Right ventricle myocardium superior (tissue), 1 donor: ENCODE results near the gene VWA7. TPM values are rescaled to one million over a fixed set of nuclear protein-coding genes. Genes with fewer than 3 reads are reported as not detected.
A peak's percentile ranks its signal among the peaks of the same experiment; 100 is the strongest.

ENCODE experiments used
- ATAC-seq: fragments of 200-7000 bp; cut with Tn5 transposase; one replicate; pipeline ENCODE4 v1.9.1; 2020; ENCODE audit warnings: mild to moderate bottlenecking; ENCODE audit not compliant: poor library complexity
- DNase-seq: peaks from one replicate; pipeline ENCODE4 v3.0.0-alpha.2; 2020
- intact Hi-C: fragments of 100-400 bp; cut with DNase I; formaldehyde crosslinking; loops from one replicate; pipeline ENCODE4 v1.11.2; 2022
- total RNA-seq: library from RNA; stranded (reverse); fragmentation: NEBNext Ultra II Directional; extraction: Animal tissue kit (Norgen Biotek cat#: 25700); gene quantifications from one replicate; pipeline ENCODE4 v1.2.1, GENCODE V29; 2021
- donor health status: DM: no; HTN: yes; CAD: no; lungs with severe emphysema.

VWA7 gene
- total RNA-seq, 1 donor from 2014 or later: 9.5 TPM

GRCh38 chr6:31781244-31782125 lies 4.4 kb upstream of the VWA7 start:
- intact Hi-C loops: no loop called here
- no peak for DNase-seq
- ATAC-seq: no peak

GRCh38 chr6:31780507-31781243 lies 3.5 kb upstream of the VWA7 start:
- intact Hi-C loops: no loop called here
- ATAC-seq (no peak), DNase-seq (no peak)

GRCh38 chr6:31779908-31780307 lies 2.8 kb upstream of the VWA7 start:
- intact Hi-C loops: loop anchor here (10.0 kb wide), 1 partner anchor 95 kb away; the partner anchor contains the start of gene LY6G5C
- DNase-seq: no peak
- no peak for ATAC-seq

GRCh38 chr6:31778999-31779885 lies 2.1 kb upstream of the VWA7 start:
- DNase-seq (no peak), ATAC-seq (no peak)
- intact Hi-C loops: loop anchor here (10.0 kb wide), 1 partner anchor 94 kb away; the partner anchor contains the start of gene LY6G5C

- intact Hi-C loops: loop anchor here (10.0 kb wide), 1 partner anchor 93 kb away; the partner anchor contains the start of gene LY6G5C
- ATAC-seq: no peak
- DNase-seq: no peak
These were observed 1.1 kb upstream of the VWA7 start for GRCh38 chr6:31778193-31778592.

GRCh38 chr6:31777667-31778050 lies 531 bp upstream of the VWA7 start:
- intact Hi-C loops: loop anchor here (10.0 kb wide), 1 partner anchor 93 kb away; the partner anchor contains the start of gene LY6G5C
- ATAC-seq (no peak), DNase-seq (no peak)

GRCh38 chr6:31776485-31776988 lies 591 bp downstream of the VWA7 start:
- intact Hi-C loops: loop anchor here (10.0 kb wide), 1 partner anchor 92 kb away; the partner anchor contains the start of gene LY6G5C
- peak; percentile 23 for ATAC-seq
- no peak for DNase-seq

GRCh38 chr6:31775633-31776484 lies 1.3 kb downstream of the VWA7 start:
- ATAC-seq (no peak), DNase-seq (no peak)
- intact Hi-C loops: loop anchor here (10.0 kb wide), 1 partner anchor 91 kb away; the partner anchor contains the start of gene LY6G5C

- no peak for ATAC-seq
- intact Hi-C loops: loop anchor here (10.0 kb wide), 1 partner anchor 90 kb away; the partner anchor contains the start of gene LY6G5C
- DNase-seq: no peak
These were observed 1.9 kb downstream of the VWA7 start for GRCh38 chr6:31775184-31775583.

- intact Hi-C loops: loop anchor here (5.0 to 10.0 kb wide), 2 partner anchors 60 to 87 kb away; partner anchors contain the start of gene LY6G5C
- no peak for DNase-seq
These were observed 5.2 kb downstream of the VWA7 start for GRCh38 chr6:31771992-31772358.

GRCh38 chr6:31770860-31771259 lies 6.3 kb downstream of the VWA7 start:
- no peak for ATAC-seq
- intact Hi-C loops: loop anchor here (5.0 to 10.0 kb wide), 2 partner anchors 61 to 86 kb away; partner anchors contain the start of gene LY6G5C
- DNase-seq: no peak

More at GRCh38 chr6:31771992-31772358, 5.2 kb downstream of the VWA7 start:
- no peak for ATAC-seq

- ATAC-seq: peak; percentile 67
- intact Hi-C loops: loop anchor here (5.0 to 10.0 kb wide), 2 partner anchors 62 to 85 kb away; partner anchors contain the start of gene LY6G5C
These were observed 7.3 kb downstream of the VWA7 start for GRCh38 chr6:31769684-31770371.

GRCh38 chr6:31768363-31769257 lies 8.5 kb downstream of the VWA7 start:
- ATAC-seq (peak; percentile 25), DNase-seq (no peak)
- intact Hi-C loops: no loop called here

More at GRCh38 chr6:31769684-31770371, 7.3 kb downstream of the VWA7 start:
- DNase-seq: peak; percentile 84

- intact Hi-C loops: no loop called here
- ATAC-seq (no peak), DNase-seq (no peak)
These were observed 10.0 kb downstream of the VWA7 start for GRCh38 chr6:31767096-31767645.
